NOMO-1 treated with dmso at 0.1 percent for 144 hours (cell line): ENCODE results near the gene CPM.

Source experiments
- DNase-seq: peaks from one replicate; lab custom pipeline; 2025; ENCODE audit not compliant: unreplicated experiment; lab: John Stamatoyannopoulos, UW

Gene CPM

GRCh38 chr12:68908076-68908475 is 24.9 kb downstream of the CPM start:
- no peak for DNase-seq

- no peak for DNase-seq
Measured at GRCh38 chr12:68905733-68906132, 27.2 kb downstream of the CPM start.

- DNase-seq = no peak
Measured at GRCh38 chr12:68904351-68904962, 28.5 kb downstream of the CPM start.

- no peak for DNase-seq
Measured at GRCh38 chr12:68903511-68903910, 29.5 kb downstream of the CPM start.

GRCh38 chr12:68901551-68901950 is 31.4 kb downstream of the CPM start:
- no peak for DNase-seq

GRCh38 chr12:68901145-68901544 is 31.8 kb downstream of the CPM start:
- no peak for DNase-seq

GRCh38 chr12:68900241-68900640 is 32.7 kb downstream of the CPM start:
- DNase-seq = no peak

GRCh38 chr12:68899251-68899771 is 33.7 kb downstream of the CPM start:
- no peak for DNase-seq

- no peak for DNase-seq
Measured at GRCh38 chr12:68896881-68897540, 36.0 kb downstream of the CPM start.

GRCh38 chr12:68894276-68894855 is 38.6 kb downstream of the CPM start:
- DNase-seq = no peak

GRCh38 chr12:68893741-68894140 is 39.2 kb downstream of the CPM start:
- no peak for DNase-seq

GRCh38 chr12:68893201-68893600 is 39.8 kb downstream of the CPM start:
- no peak for DNase-seq

- no peak for DNase-seq
Measured at GRCh38 chr12:68891141-68891540, 41.8 kb downstream of the CPM start.

- DNase-seq = no peak
Measured at GRCh38 chr12:68890701-68891113, 42.3 kb downstream of the CPM start.

GRCh38 chr12:68888243-68888642 is 44.7 kb downstream of the CPM start:
- DNase-seq = no peak

GRCh38 chr12:68887641-68888040 is 45.3 kb downstream of the CPM start:
- no peak for DNase-seq

GRCh38 chr12:68886636-68887572 is 46.1 kb downstream of the CPM start:
- no peak for DNase-seq

- DNase-seq = no peak
Measured at GRCh38 chr12:68885381-68885780, 47.6 kb downstream of the CPM start.

- DNase-seq = no peak
Measured at GRCh38 chr12:68884251-68884650, 48.7 kb downstream of the CPM start.

GRCh38 chr12:68883151-68883550 is 49.8 kb downstream of the CPM start:
- DNase-seq = no peak

GRCh38 chr12:68882251-68882964 is 50.6 kb downstream of the CPM start:
- DNase-seq = no peak
